Activated naive CD4-positive, alpha-beta T cell treated with anti-CD3 and anti-CD28 coated beads, Interleukin-2, amount 50 U/mL, for 24 hours (primary cell): Measurements from ENCODE around the gene DPH1.

Experiments used
- H3K27ac Mint-ChIP-seq: one replicate; pipeline ENCODE4 v1.8.0; 2021; ENCODE audit warnings: mild to moderate bottlenecking, mixed read lengths
- H3K27me3 Mint-ChIP-seq: one replicate; pipeline ENCODE4 v1.8.0; 2021; ENCODE audit warnings: mixed read lengths
- H3K36me3 Mint-ChIP-seq: one replicate; pipeline ENCODE4 v1.8.0; 2021; ENCODE audit warnings: mixed read lengths
- H3K4me1 Mint-ChIP-seq: one replicate; pipeline ENCODE4 v1.8.0; 2021; ENCODE audit warnings: mixed read lengths
- H3K4me3 Mint-ChIP-seq: one replicate; pipeline ENCODE4 v1.8.0; 2021; ENCODE audit warnings: mild to moderate bottlenecking, mixed read lengths
- H3K9me3 Mint-ChIP-seq: one replicate; pipeline ENCODE4 v1.8.0; 2021; ENCODE audit warnings: mixed read lengths

Gene DPH1

GRCh38 chr17:2084766-2085647 lies 55.1 kb downstream of the DPH1 start:
- Mint-ChIP-seq H3K4me1 (peaks cover 43% of the 10 kb centered on the region), H3K9me3 (no peaks in the 10 kb centered on the region), H3K4me3 (no peak overlapping the region), H3K36me3 (peaks cover 10% of the 10 kb centered on the region), H3K27ac (peak overlapping the region; percentile 72), H3K27me3 (no peaks in the 10 kb centered on the region)

GRCh38 chr17:2085648-2085949 lies 55.6 kb downstream of the DPH1 start:
- H3K9me3 Mint-ChIP-seq, result no peaks in the 10 kb centered on the region
- H3K4me1 Mint-ChIP-seq, result peaks cover 49% of the 10 kb centered on the region
- no peaks in the 10 kb centered on the region for H3K27me3 Mint-ChIP-seq
- no peak overlapping the region for H3K4me3 Mint-ChIP-seq
- peaks cover 10% of the 10 kb centered on the region for H3K36me3 Mint-ChIP-seq
- H3K27ac Mint-ChIP-seq, result no peak overlapping the region

- H3K9me3 Mint-ChIP-seq, result no peaks in the 10 kb centered on the region
- peaks cover 56% of the 10 kb centered on the region for H3K4me1 Mint-ChIP-seq
- H3K27ac Mint-ChIP-seq, result no peak overlapping the region
- no peaks in the 10 kb centered on the region for H3K27me3 Mint-ChIP-seq
- no peak overlapping the region for H3K4me3 Mint-ChIP-seq
- H3K36me3 Mint-ChIP-seq, result peaks cover 10% of the 10 kb centered on the region
Measured at GRCh38 chr17:2086306-2086705, 56.4 kb downstream of the DPH1 start.

- Mint-ChIP-seq H3K4me3 (peak overlapping the region; percentile 67), H3K9me3 (no peaks in the 10 kb centered on the region), H3K27me3 (no peaks in the 10 kb centered on the region), H3K27ac (peak overlapping the region; percentile 3), H3K4me1 (peaks cover 64% of the 10 kb centered on the region), H3K36me3 (peaks cover 7% of the 10 kb centered on the region)
Measured at GRCh38 chr17:2087597-2088211, 57.8 kb downstream of the DPH1 start.

- H3K27ac Mint-ChIP-seq, result peak overlapping the region; percentile 94
- no peaks in the 10 kb centered on the region for H3K27me3 Mint-ChIP-seq
- peaks cover 9% of the 10 kb centered on the region for H3K36me3 Mint-ChIP-seq
- H3K9me3 Mint-ChIP-seq, result no peaks in the 10 kb centered on the region
- peak overlapping the region; percentile 96 for H3K4me3 Mint-ChIP-seq
- H3K4me1 Mint-ChIP-seq, result peaks cover 67% of the 10 kb centered on the region
Measured at GRCh38 chr17:2089021-2089422, 59.1 kb downstream of the DPH1 start.

- peaks cover 5% of the 10 kb centered on the region for H3K36me3 Mint-ChIP-seq
- peak overlapping the region; percentile 96 for H3K4me3 Mint-ChIP-seq
- H3K9me3 Mint-ChIP-seq, result no peaks in the 10 kb centered on the region
- H3K4me1 Mint-ChIP-seq, result peaks cover 63% of the 10 kb centered on the region
- peak overlapping the region; percentile 89 for H3K27ac Mint-ChIP-seq
- H3K27me3 Mint-ChIP-seq, result no peaks in the 10 kb centered on the region
Measured at GRCh38 chr17:2090210-2090641, 60.3 kb downstream of the DPH1 start.

- peak overlapping the region; percentile 96 for H3K4me3 Mint-ChIP-seq
- H3K4me1 Mint-ChIP-seq, result peaks cover 63% of the 10 kb centered on the region
- H3K27me3 Mint-ChIP-seq, result no peaks in the 10 kb centered on the region
- no peaks in the 10 kb centered on the region for H3K9me3 Mint-ChIP-seq
- no peak overlapping the region for H3K27ac Mint-ChIP-seq
- peaks cover 5% of the 10 kb centered on the region for H3K36me3 Mint-ChIP-seq
Measured at GRCh38 chr17:2090804-2091534, 61.0 kb downstream of the DPH1 start.

- no peaks in the 10 kb centered on the region for H3K27me3 Mint-ChIP-seq
- peaks cover 5% of the 10 kb centered on the region for H3K36me3 Mint-ChIP-seq
- H3K27ac Mint-ChIP-seq, result no peak overlapping the region
- no peak overlapping the region for H3K4me3 Mint-ChIP-seq
- H3K9me3 Mint-ChIP-seq, result no peaks in the 10 kb centered on the region
- peaks cover 51% of the 10 kb centered on the region for H3K4me1 Mint-ChIP-seq
Measured at GRCh38 chr17:2092253-2092652, 62.3 kb downstream of the DPH1 start.

GRCh38 chr17:2093349-2093748 lies 63.4 kb downstream of the DPH1 start:
- Mint-ChIP-seq H3K36me3 (peaks cover 7% of the 10 kb centered on the region), H3K9me3 (no peaks in the 10 kb centered on the region), H3K27me3 (no peaks in the 10 kb centered on the region), H3K27ac (peak overlapping the region; percentile 65), H3K4me1 (peaks cover 41% of the 10 kb centered on the region), H3K4me3 (no peak overlapping the region)
